Tibial nerve (tissue), 4 donors: ENCODE measurements around the gene ANKRD11. TPM values are rescaled to one million over a fixed set of nuclear protein-coding genes. Genes with fewer than 3 reads are reported as not detected.

ENCODE experiments used
- DNase-seq, 2 donors: peaks; one replicate each; pipeline ENCODE4 v3.0.0-alpha.2; 2019; ENCODE audit warnings: low spot score in 2 of 2
- H3K27ac ChIP-seq, 4 donors: fragments of 200-600 bp; sonication (generic) in 3 of 4; one replicate each; pipeline ENCODE4 v1.5.1; 2017 to 2019; ENCODE audit warnings: mild to moderate bottlenecking in 1 of 4
- H3K27me3 ChIP-seq, 2 donors: fragments of 200-600 bp; sonication (generic) in 1 of 2; one replicate each; pipeline versions ENCODE4 v1.5.1 to v1.6.0; 2017 to 2019
- H3K36me3 ChIP-seq, 3 donors: fragments of 200-600 bp; sonication (generic); one replicate each; pipeline ENCODE4 v1.5.1; 2018 to 2019
- H3K4me1 ChIP-seq, 4 donors: fragments of 200-600 bp; sonication (generic) in 3 of 4; one replicate each; pipeline ENCODE4 v1.5.1; 2017 to 2019
- H3K4me3 ChIP-seq, 4 donors: fragments of 200-600 bp; sonication (generic) in 3 of 4; one replicate each; pipeline ENCODE4 v1.5.1; 2017 to 2019; ENCODE audit warnings: mild to moderate bottlenecking in 1 of 4, moderate library complexity in 1 of 4
- H3K9me3 ChIP-seq, 4 donors: fragments of 200-600 bp; sonication (generic) in 3 of 4; one replicate each; pipeline ENCODE4 v1.5.1; 2017 to 2019
- CTCF ChIP-seq, 5 experiments: fragments of 200-600 bp in 3 of 5; fragments of 450-650 bp in 2 of 5; sonication (generic) in 3 of 5; IDR thresholded peaks; one replicate each; pipeline ENCODE4 v1.5.1; 2016 to 2019; ENCODE audit warnings: antibody characterized with exemption in 5 of 5, mild to moderate bottlenecking in 3 of 5, moderate library complexity in 2 of 5
- EP300 ChIP-seq, 2 donors: sonication (generic); formaldehyde crosslinking; IDR thresholded peaks; one replicate each; pipeline ENCODE4 v1.6.1; 2017; ENCODE audit warnings: antibody characterized with exemption in 2 of 2, mild to moderate bottlenecking in 1 of 2
- POLR2A ChIP-seq, 2 donors: fragments of 450-650 bp; IDR thresholded peaks; one replicate each; pipeline ENCODE4 v1.6.1; 2017; ENCODE audit warnings: antibody characterized with exemption in 2 of 2, mild to moderate bottlenecking in 2 of 2, moderate library complexity in 2 of 2
- WGBS, 2 donors: methylation state at CpG; one replicate each; pipeline ENCODE4 v1.1.5; 2018; 5-methylcytosine and 5-hydroxymethylcytosine counted together
- total RNA-seq, 4 donors: library from RNA; depleted of rRNA; stranded (reverse); fragments of >200 nt; gene quantifications; one replicate each; pipeline ENCODE4 v1.1.0, GENCODE V29; 2016

The ANKRD11 gene
- total RNA-seq, 4 donors from 2014 or later = 104 to 177 (median 112) TPM

GRCh38 chr16:89450537-89450936, 39.8 kb downstream of the ANKRD11 start:
- 87% methylated on average over 5 of the region's 5 CpGs for WGBS, 2 donors
- H3K4me1 ChIP-seq = peaks cover 0 to 77% (median 54%) of the 10 kb centered on the region in 4 donors

GRCh38 chr16:89449726-89450335, 40.5 kb downstream of the ANKRD11 start:
- H3K4me3 ChIP-seq = no peak overlapping the region
- H3K36me3 ChIP-seq = no peaks in the 10 kb centered on the region
- H3K27me3 ChIP-seq = no peaks in the 10 kb centered on the region
- no peaks in the 10 kb centered on the region for H3K9me3 ChIP-seq
- H3K4me1 ChIP-seq = peaks cover 0 to 84% (median 59%) of the 10 kb centered on the region in 4 donors
- 75 to 84% methylated on average over 3 of the region's 3 CpGs for WGBS, 2 donors
- no peak for TF ChIP-seq CTCF (IDR thresholded peaks at IDR 0.05)
- TF ChIP-seq EP300 (IDR thresholded peaks at IDR 0.05) = no peak
- TF ChIP-seq POLR2A (IDR thresholded peaks at IDR 0.05) = no peak
- H3K27ac ChIP-seq = no peak overlapping the region
- no peak for DNase-seq

More at GRCh38 chr16:89450537-89450936, 39.8 kb downstream of the ANKRD11 start:
- DNase-seq = no peak
- Histone ChIP-seq H3K9me3 (no peaks in the 10 kb centered on the region), H3K27me3 (no peaks in the 10 kb centered on the region), H3K36me3 (no peaks in the 10 kb centered on the region), H3K27ac (no peak overlapping the region), H3K4me3 (no peak overlapping the region)
- TF ChIP-seq CTCF (IDR thresholded peaks at IDR 0.05) (no peak), POLR2A (IDR thresholded peaks at IDR 0.05) (no peak), EP300 (IDR thresholded peaks at IDR 0.05) (no peak)

- Histone ChIP-seq H3K27ac (no peak overlapping the region), H3K4me1 (peaks cover 0 to 88% (median 63%) of the 10 kb centered on the region in 4 donors), H3K4me3 (no peak overlapping the region), H3K36me3 (no peaks in the 10 kb centered on the region), H3K27me3 (no peaks in the 10 kb centered on the region), H3K9me3 (no peaks in the 10 kb centered on the region)
- 71 to 77% methylated on average over 10 of the region's 10 CpGs for WGBS, 2 donors
- no peak for TF ChIP-seq CTCF (IDR thresholded peaks at IDR 0.05)
- TF ChIP-seq EP300 (IDR thresholded peaks at IDR 0.05) = no peak
- TF ChIP-seq POLR2A (IDR thresholded peaks at IDR 0.05) = no peak
- no peak for DNase-seq
These were observed 41.7 kb downstream of the ANKRD11 start for GRCh38 chr16:89448656-89449055.

- no peak for DNase-seq
- 17 to 45% methylated on average over 6 of the region's 6 CpGs for WGBS, 2 donors
- Histone ChIP-seq H3K27me3 (no peaks in the 10 kb centered on the region), H3K36me3 (no peaks in the 10 kb centered on the region), H3K27ac (no peak overlapping the region), H3K9me3 (no peaks in the 10 kb centered on the region), H3K4me1 (peaks cover 0 to 88% (median 69%) of the 10 kb centered on the region in 4 donors), H3K4me3 (no peak overlapping the region)
- TF ChIP-seq EP300 (IDR thresholded peaks at IDR 0.05) = no peak
- no peak for TF ChIP-seq POLR2A (IDR thresholded peaks at IDR 0.05)
- TF ChIP-seq CTCF (IDR thresholded peaks at IDR 0.05) = no peak
These were observed 43.4 kb downstream of the ANKRD11 start for GRCh38 chr16:89446975-89447293.

GRCh38 chr16:89446136-89446974, 44.0 kb downstream of the ANKRD11 start:
- peaks cover 0 to 90% (median 72%) of the 10 kb centered on the region in 4 donors for H3K4me1 ChIP-seq
- H3K27me3 ChIP-seq = no peaks in the 10 kb centered on the region
- TF ChIP-seq CTCF (IDR thresholded peaks at IDR 0.05) = no peak
- no peak for TF ChIP-seq EP300 (IDR thresholded peaks at IDR 0.05)
- TF ChIP-seq POLR2A (IDR thresholded peaks at IDR 0.05) = no peak
- 58 to 62% methylated on average over 15 of the region's 15 CpGs for WGBS, 2 donors
- H3K36me3 ChIP-seq = no peaks in the 10 kb centered on the region
- no peaks in the 10 kb centered on the region for H3K9me3 ChIP-seq
- no peak for DNase-seq
- no peak overlapping the region for H3K27ac ChIP-seq
- H3K4me3 ChIP-seq = no peak overlapping the region
